Heart left ventricle (tissue), 13 donors: ENCODE measurements around the gene EML5.

Experiments
- CTCF ChIP-seq, 12 donors: fragments of 200-600 bp; sonication (generic) in 4 of 12; IDR thresholded peaks; one replicate each; pipeline versions ENCODE4 v1.5.0 to v1.8.0; 2018 to 2022; ENCODE audit warnings: antibody characterized with exemption in 12 of 12, mild to moderate bottlenecking in 5 of 12
- POLR2A ChIP-seq, 2 donors: fragments of 450-650 bp; IDR thresholded peaks; one replicate each; pipeline ENCODE4 v1.6.1; 2017; ENCODE audit warnings: antibody characterized with exemption in 2 of 2, mild to moderate bottlenecking in 2 of 2, moderate library complexity in 2 of 2
- donor health status: ischemic (EF 13 %, LVEDD 7.1; RV severe dilation, severe dysfunction).
- donor health status: DM: no; HTN: yes; CAD: no.
- donor health status: DM: no; HTN: no; CAD: no.
- donor health status: ischemic (EF 25% LVEDD 6.9; RV normal size, moderate dysfunction).
- donor health status: ischemic (EF 25% LVEDD 5.7; RV mildly dilated, moderate dysfunction).
- donor health status: ischemic (EF 35%, LVEDD 5.7; RV mildly dilated, moderate dysfunction).
- donor health status: nonischemic (EF 11% LVEDD 7.7; RV severe dilation, severe dysfunction).
- donor health status: DM: yes; HTN: yes; CAD: no.
- donor health status: PGD.
- donor health status: ischemic (EF 29% LVEDD 5.4; RV normal size, mild dysfunction).
- donor health status: nonischemic (EF 23%, LVEDD 6.1; RV moderate dilation, normal function).

GRCh38 chr14:88668448-88669116 lies 124.2 kb downstream of the EML5 start:
- no peak for TF ChIP-seq CTCF (IDR thresholded peaks at IDR 0.05)
- no peak for TF ChIP-seq POLR2A (IDR thresholded peaks at IDR 0.05)
